PFSK-1 (cell line): Measurements from ENCODE around the gene ZYX.

Source experiments
- FOXP2 ChIP-seq: optimal IDR thresholded peaks from 2 replicates; pipeline ENCODE3; 2011; ENCODE audit warnings: borderline replicate concordance, control low read depth, inconsistent platforms; ENCODE audit not compliant: insufficient read depth; ENCODE audit errors: extremely low read length, extremely low read depth
- POLR2AphosphoS5 ChIP-seq: IDR thresholded peaks from 2 replicates; pipeline ENCODE4 v1.6.1; 2012; ENCODE audit warnings: low read depth, mild to moderate bottlenecking, control low read depth, low read length, moderate library complexity
- REST ChIP-seq, 2 experiments: IDR thresholded peaks; 2 replicates each; pipeline versions ENCODE4 v1.6.1 to v1.8.0; 2011 to 2012; ENCODE audit warnings: low read depth in 2 of 2, low read length in 2 of 2, control low read depth in 1 of 2, inconsistent platforms in 1 of 2, mild to moderate bottlenecking in 1 of 2, moderate library complexity in 1 of 2; ENCODE audit not compliant: insufficient read depth in 1 of 2
- TAF1 ChIP-seq: IDR thresholded peaks from 2 replicates; pipeline ENCODE4 v1.6.1; 2012; ENCODE audit warnings: low read length, control low read depth, borderline replicate concordance; ENCODE audit not compliant: insufficient read depth

- TF ChIP-seq POLR2AphosphoS5, result no peak
- TF ChIP-seq TAF1, result no peak
- no peak for TF ChIP-seq REST (IDR thresholded peaks at IDR 0.05; ENCODE audit: insufficient read depth in 1 of 2, low read depth in 2 of 2, low read length in 2 of 2)
- TF ChIP-seq FOXP2, result no peak
Observed at GRCh38 chr7:143388051-143388450, 6.9 kb downstream of the ZYX start.
